Stimulated activated CD8-positive, alpha-beta memory T cell treated with anti-CD3 and anti-CD28 coated beads, Interleukin-7, amount 100 ng/mL, for 1 hour (primary cell): ENCODE measurements around the gene INPP5J.
"Not testable (repeated sequence)": the region's sequence is repeated elsewhere in the genome, so short reads cannot be mapped to it uniquely, and the experiment has no call there.

Source experiments
- DNase-seq, 2 donors: peaks; one replicate each; pipeline ENCODE4 v3.0.0-alpha.2; 2020; ENCODE audit warnings: low read depth in 2 of 2

Gene INPP5J

DNA sequence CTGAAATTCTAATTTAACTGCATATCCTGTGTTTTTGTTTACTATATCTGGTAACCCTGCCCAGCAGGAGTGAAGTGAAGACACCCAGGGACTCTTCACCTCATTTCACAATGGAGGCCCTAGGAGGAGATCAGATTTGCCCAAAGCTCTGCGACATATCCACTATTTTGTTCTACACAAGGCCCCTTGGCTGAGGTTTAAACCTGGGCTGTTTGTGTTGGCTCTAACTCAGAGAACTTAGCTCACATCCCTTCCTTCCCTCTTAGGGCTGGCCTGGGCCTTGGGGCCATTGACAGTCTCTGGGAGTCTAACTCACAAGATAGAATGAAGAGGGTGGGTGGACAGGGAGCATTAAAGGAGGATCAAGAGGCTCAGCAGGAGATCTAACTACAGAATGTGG lies 25.7 kb downstream of the INPP5J start:
- no peak for DNase-seq

DNA sequence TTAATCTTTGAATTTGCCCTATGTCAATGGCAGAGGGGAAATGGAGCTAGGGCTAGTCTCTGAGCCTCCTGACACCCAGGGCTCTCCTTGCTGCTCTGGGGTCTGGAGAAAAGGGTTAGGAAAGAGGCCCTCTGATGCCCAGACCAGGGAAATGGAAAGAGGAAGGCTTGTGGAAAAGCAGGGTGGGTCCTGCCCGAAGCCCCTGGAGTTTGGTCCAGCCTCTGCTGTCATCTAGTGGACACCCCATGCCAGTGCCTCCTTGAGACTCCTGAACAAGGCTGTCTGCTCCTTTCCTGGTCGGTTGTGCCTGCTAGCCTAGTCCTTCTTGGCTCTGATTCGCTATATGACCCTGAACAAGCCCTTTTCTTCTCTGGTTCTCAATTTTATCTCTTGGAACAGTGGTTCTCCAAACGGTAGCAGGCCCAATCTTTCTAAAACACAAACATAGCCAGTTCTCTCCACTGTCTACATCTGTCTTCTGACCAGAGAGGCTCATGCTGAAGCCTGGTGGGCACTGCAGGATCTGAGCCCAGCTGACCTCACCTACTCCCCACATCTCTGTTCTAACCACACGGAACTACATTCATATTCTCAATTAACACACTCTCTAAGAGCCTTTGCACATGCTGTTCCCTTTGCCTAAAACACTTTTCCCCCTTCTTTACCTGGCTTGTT lies 26.3 kb downstream of the INPP5J start:
- DNase-seq, result no peak

DNA sequence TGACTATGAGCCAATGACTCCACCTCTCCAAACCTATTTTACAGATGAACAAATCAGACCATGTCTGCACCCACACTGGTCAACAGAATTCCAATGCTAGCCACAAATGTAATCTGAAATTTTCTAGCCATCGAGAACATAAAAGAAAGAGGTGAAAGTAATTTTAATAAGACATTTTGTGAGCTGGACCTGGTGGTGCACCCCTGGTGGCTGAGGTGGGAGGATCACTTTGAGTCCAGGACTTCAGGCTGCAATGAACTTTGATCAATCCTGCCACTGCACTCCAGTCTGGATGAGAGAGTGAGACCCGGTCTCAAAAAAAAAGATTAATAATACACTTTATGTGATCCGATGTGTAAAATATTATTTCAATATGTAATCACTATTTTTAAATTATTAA lies 27.8 kb downstream of the INPP5J start:
- DNase-seq, result no peak

DNA sequence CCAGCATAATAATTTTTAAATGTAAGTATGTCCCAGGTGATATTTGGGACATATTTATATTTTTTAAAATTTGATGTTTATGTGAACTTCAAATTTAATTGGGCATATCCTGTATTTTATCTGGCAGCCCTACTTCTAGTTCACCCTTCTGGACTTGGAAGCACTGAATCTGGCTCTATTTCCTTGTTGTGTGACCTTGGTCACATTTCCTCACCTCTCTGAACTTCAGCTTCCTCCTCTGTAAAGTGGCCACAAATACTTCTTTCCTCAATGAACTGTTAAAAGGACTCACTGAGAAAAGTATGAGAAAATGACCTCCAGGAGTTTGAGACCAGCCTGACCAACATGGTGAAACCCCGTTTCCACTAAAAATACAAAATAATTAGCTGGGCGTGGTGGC lies 29.1 kb downstream of the INPP5J start:
- DNase-seq, result no peak

DNA sequence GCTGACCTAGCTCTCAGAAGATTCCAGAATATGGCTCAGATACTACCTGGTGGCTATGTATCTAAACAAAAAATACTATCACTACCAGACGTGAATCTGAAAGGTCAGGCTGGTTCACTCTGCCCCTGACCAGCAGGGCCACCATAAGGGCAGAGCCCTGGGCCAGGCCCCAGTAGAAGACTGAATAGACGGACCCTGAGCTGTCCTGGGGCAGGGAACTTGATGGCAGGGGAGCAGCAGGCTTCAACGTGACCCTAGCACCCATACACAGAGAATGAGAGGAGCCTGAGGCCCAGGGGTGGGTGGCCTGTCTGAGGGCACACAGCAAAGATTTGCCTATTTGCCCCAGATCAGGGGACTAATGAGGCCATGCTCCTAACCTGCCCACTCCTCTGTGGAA lies 30.6 kb downstream of the INPP5J start:
- DNase-seq, result no peak

DNA sequence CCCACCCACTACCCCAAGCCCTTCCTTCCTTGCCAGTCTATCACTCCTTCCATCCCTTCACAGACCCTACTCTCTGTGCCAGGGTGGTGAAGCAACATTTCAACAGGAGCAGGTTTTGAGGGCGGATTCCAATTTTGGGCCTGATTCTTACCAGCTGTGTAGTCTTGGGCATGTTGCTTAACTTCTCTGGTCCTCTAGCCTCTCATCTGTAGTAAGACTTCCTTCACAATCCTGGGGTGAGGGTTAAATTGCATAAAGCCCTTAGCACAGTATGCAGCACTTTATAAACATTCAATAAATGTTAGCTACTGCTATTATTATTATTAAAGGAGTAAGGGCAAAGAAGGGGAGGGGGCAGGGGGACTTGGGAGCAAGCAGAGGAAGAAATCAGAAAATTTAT lies 32.2 kb downstream of the INPP5J start:
- no peak for DNase-seq

DNA sequence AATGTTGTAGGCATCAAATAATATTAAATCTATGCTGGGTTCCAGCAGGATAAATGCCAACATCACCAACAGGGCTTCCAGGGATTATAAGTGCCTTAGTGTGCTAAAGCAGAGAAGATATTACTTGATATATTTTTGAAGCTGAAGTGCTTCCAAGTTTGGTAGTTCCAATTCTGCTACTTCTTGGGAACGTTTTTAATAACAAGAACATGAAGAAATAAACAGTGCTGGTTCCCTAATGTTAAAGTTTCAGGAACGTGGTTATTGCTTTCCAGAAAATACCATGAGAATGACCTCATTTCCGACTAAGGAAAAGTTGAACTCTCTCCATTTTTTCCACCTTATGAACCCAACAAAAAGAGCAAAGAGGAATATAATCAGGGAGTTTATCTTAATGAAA lies 32.7 kb downstream of the INPP5J start:
- no peak for DNase-seq

DNA sequence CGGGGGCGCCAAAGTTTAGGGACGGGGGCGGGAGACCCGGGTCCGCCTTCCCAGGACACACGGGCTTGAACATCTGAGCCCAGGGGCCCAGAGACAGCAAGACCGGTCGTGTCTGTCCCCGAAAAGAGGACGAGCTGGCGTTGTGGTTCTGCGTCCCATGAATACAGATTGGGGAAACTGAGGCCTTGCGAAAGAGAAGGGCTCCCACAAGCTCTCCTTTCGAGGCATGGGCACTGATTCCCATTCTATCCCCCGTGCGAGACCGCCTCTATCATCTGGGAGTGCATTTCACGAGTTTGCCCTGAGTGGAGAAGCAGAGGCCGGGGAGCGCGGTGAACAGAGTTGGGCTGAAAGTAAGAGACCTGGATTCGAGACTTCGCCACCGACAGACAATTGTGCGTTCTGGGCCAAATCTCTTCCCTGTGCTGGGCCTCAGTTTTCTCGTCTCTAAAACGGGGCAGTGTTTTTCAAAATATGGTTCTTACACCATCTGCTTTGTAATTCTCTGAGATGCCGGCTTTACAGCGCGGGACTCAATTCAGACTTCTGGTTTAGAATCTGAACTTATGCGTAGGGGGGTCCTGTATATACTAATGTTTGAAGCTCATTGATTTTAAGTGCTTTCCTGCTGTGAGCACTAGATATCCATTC lies 37.7 kb downstream of the INPP5J start:
- no peak for DNase-seq

DNA sequence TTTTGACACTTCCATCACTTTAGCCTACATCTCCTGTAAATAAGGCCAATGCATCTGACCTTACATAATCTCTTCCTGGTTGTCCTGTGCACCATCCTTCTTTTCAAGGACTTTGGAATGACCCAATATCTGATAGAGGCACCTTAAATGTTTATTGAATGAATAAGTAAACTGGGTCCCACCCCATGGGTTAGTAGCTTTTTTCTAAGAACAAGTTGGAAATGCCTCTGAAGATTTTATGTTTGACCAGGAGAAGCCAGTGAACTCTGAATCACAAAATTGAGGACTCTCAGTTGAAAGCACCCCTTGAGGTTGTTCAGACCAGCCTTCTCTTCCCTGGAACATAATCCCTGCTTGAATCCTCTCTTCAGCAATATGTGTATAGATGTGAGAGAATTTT lies 38.6 kb downstream of the INPP5J start:
- no peak for DNase-seq

DNA sequence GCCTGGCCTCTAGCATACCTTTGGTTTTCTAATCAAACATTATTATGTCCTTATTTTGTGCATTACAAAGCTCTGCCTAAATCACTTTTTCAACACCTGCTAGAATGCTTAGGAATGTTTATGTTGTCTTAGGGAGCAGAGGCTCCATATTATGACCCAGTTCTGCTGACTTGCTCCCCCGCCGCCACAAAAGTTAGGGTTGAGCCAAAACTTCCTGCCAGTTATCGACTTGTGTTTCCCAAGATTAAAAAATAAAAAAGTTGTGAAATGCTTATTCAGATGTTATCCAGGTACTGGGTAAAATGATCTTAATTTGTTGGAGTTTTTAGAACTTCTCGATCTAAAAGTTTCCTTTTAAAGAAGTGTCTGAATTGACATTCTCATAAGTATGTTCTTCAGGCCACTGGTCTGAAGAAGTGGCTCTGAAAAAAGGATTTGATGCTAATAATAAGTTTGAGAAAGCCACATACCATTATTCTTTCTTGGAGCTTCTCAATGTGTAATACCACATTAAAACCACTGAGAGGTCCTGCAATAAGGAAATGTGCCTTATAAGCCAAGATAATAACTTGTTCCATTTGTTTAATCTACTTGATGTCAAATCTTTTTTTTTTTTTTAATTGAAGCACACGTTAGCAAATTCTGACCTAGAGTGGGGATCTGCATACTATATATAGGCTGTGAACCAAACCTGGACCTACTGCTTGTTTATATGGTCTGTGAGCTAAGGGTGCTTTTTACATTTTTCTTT lies 39.4 kb downstream of the INPP5J start:
- DNase-seq, result no peak

DNA sequence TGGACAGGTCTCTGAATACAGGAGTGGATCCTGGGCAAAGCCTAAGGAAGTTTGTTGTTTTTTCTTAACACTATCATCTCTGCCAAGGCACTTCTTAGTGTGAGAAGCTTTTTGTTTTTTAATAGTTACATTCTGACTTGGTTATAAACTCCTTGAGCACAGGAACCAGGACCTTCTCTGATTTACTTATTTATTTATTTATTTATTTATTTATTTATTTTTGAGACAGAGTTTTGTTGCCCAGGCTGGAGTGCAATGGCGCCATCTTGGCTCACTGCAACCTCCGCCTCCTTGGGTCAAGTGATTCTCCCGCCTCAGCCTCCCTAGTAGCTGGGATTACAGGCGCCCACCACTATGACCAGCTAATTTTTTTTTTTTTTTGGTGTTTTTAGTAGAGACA lies 48.2 kb downstream of the INPP5J start:
- DNase-seq, result no peak

DNA sequence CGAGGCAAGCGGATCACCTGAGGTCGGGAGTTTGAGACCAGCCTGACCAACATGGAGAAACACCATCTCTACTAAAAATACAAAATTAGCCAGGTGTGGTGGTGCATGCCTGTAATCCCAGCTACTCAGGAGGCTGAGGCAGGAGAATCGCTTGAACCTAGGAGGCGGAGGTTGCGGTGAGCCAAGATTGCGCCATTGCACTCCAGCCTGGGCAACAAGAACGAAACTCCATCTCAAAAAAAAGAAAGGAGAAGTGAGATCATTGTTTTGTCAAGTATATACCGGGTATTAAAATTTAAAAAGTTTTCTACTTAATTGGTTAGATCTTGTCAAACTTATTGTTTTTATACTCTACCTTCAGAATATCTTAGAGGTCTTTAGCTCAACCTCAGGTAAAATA lies 49.0 kb downstream of the INPP5J start:
- DNase-seq, result not testable (repeated sequence)

DNA sequence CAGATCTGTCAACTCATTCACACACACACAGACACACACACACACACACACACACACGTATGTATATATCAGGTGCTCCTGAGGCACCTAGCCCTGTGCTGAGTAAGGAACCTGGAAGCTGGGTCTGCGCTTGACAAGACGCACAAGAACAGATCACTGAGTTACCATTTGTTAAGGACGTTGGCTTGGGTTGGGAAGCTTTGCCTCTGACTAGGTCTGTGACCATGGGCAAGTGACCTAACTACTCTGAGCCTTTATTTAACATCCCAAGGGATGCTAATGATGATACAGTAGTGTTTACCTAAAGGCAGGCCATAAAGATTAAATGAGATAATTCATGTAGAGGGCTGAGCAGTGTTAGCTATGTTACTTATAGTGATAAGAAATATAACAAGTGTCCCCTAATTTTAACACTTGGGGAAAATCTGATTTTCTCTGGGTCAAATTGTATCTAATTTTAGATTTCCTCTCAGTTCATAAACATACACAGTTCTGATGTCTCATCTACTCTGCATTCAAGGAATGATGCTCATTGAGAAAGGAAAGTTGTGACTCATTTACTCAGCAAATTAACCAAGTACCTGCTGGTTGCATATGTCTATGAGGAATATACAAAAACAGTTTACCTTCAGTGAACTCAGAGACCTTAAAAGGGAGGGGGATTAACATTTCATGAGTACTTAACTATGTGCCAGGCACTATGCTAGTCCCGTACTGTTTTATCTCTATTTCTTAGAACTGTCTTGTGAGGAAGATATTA lies 50.8 kb downstream of the INPP5J start:
- no peak for DNase-seq

DNA sequence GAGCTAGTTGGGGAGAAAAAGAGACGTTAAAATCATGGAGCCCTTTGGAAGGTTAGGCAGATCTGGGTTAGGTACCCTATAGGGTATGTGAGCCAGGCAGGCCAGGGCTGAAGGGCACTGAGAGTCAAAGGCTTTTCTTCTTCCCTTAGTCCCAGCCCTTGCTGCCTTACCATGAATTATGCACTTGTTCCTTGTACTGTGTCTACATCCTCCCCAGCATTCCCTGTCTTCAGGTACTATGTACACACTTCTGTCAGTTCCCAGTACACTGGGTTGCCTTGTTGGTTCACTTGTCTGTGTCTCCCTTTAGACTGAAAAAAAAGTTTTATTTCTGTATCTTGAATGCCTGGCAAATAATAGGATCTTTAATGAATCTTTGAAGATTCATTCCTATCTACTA lies 54.2 kb downstream of the INPP5J start:
- no peak for DNase-seq

DNA sequence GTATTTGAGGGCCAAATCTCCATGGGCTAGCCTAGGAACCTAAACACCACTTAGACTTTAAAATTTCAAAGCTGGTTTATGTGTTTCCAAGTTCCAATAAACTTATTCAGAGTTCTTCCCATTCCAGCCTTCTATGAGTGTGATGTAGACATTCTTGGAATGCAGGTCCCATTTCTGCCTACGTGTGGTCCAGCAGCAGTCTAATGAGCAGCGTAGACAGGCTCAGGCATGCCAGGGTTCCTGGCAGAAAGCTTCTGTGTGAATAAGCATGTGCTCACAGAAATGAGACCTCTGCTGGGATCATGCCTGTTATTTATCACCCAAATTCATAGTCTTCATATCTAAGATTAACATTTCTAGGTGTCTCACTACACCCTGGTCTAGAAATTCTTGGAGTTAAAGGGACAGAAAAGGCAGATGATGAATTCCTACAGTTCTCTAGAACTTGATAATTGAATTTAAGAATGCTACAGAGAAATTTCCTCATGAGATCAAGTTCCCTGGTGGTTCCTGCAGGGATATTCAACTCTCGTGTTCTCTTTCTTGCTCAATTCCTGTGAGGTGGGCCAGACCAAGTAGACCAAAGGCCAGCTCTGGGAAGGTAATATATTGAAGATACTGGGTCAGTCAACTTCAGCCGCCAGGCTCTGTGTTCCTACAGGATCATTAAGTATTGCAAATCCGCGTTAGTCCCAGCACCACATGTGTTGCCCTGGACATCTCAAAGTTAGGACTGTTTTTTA lies 54.8 kb downstream of the INPP5J start:
- no peak for DNase-seq

DNA sequence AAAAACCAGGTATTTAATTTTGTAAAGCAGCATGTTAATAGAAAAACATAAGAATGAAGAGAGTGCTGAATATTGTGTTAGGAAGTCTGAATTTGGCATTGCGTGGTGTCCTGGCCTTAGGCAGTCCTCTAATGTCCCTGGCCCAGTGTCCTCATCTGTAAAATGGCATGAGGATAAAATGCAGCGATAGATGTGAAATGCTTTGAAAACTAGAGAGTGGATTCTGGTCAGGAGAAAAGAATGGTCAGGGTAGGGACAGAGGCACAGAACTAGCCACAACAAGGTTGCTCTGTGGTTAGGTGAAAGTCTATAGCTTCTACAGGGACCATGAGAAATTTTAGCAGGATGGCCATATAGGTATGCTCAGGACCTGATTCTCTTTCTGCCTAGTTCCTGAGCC lies 56.1 kb downstream of the INPP5J start:
- DNase-seq, result no peak

DNA sequence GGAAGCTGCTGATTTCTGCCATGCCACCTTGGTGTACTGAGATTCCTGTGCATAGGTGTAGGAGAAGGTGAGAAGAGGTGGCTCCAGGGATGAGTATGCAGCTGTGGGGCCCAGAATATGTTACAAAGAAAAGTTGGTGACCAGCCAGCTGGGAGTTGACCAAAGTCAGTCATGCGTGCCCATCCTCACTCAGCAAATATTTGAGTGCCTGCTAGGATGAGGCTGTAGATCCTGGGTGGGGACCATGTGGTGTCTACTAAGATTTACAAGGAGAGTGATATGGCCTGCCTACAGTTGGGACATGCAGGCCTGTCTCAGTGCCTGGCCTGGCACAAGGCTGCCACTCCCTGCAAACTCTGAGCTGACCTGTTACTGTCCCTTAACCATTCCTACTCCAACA lies 56.6 kb downstream of the INPP5J start:
- no peak for DNase-seq

DNA sequence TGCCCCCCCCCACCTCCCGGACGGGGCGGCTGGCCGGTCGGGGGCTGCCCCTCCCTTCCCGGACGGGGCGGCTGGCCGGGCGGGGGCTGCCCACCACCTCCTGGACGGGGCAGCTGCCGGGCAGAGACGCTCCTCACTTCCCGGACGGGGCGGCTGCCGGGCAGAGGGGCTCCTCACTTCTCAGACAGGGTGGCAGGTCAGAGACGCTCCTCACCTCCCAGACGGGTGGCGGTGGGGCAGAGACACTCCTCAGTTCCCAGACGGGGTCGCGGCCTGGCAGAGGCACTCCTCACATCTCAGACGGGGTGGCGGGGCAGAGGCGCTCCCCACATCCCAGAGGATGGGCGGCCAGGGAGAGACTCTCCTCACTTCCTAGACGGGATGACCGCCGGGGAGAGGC lies 61.2 kb downstream of the INPP5J start:
- no peak for DNase-seq
